Retinal pigment epithelial cell (primary cell): ENCODE measurements around the gene TAS2R8.

Experiments used
- DNase-seq: peaks from one replicate; pipeline ENCODE4 v3.0.0-alpha.2; 2010; ENCODE audit warnings: low read depth
- H3K4me3 ChIP-seq: 2 replicates; pipeline ENCODE4 v1.5.1; 2011; ENCODE audit warnings: mild to moderate bottlenecking, low read length, control low read depth, moderate library complexity
- TF ChIP-seq, protein P1 (sequence below): conservative IDR thresholded peaks from 2 replicates; pipeline ENCODE4 v1.5.1; 2011; ENCODE audit warnings: low read depth, low read length, control low read depth, inconsistent platforms

Gene TAS2R8, protein sequence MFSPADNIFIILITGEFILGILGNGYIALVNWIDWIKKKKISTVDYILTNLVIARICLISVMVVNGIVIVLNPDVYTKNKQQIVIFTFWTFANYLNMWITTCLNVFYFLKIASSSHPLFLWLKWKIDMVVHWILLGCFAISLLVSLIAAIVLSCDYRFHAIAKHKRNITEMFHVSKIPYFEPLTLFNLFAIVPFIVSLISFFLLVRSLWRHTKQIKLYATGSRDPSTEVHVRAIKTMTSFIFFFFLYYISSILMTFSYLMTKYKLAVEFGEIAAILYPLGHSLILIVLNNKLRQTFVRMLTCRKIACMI

DNA sequence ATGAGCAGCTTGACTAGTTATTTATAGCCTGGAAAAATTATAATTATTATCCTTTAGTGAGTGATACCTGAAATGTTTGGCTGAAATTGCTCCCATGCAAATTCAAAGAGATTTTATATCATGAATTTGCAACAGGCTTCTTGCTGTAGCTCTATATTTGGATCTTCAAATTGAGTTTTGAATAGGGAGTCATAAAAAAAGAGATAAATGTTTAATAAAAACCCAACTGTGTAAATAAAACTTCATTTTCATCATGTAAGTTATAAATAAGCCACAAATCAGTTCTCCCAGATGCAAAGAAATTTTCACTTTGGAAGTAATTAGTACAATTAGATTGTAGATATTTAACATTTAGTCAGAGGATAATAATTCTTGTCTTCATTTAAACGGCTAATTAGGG lies at the start of gene TAS2R8:
Gene TAS2R8 (minus strand): TSS at position 101 of the 400 bp plus-strand sequence. CDS start 306 bp downstream, outside the sequence.
- DNase-seq = no peak
- H3K4me3 ChIP-seq = no peak within 1 kb of the TSS
- TF ChIP-seq, protein P1, sequence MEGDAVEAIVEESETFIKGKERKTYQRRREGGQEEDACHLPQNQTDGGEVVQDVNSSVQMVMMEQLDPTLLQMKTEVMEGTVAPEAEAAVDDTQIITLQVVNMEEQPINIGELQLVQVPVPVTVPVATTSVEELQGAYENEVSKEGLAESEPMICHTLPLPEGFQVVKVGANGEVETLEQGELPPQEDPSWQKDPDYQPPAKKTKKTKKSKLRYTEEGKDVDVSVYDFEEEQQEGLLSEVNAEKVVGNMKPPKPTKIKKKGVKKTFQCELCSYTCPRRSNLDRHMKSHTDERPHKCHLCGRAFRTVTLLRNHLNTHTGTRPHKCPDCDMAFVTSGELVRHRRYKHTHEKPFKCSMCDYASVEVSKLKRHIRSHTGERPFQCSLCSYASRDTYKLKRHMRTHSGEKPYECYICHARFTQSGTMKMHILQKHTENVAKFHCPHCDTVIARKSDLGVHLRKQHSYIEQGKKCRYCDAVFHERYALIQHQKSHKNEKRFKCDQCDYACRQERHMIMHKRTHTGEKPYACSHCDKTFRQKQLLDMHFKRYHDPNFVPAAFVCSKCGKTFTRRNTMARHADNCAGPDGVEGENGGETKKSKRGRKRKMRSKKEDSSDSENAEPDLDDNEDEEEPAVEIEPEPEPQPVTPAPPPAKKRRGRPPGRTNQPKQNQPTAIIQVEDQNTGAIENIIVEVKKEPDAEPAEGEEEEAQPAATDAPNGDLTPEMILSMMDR = no peak

DNA sequence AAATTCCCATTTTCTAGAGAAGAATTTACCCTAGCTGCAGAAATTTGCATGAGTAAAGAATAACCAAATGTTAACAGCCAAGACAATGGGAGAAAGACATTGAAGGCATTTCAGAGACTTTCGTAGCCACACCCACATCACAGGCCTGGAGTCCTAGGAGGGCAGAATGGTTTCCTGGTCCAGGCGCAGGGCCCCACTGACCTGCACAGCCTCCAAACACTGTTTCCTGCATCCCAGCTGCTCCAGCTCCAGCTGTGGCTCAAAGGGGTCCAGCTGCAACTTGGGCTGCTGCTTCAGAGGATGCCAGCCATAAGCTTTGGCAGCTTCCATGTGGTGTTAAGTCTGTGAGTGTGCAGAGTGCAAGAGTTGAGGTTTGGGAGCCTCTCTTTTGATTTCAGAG lies 48.7 kb upstream of the TAS2R8 start:
- no peak for DNase-seq
- no peak overlapping the region for H3K4me3 ChIP-seq
- TF ChIP-seq, protein P1 = no peak

DNA sequence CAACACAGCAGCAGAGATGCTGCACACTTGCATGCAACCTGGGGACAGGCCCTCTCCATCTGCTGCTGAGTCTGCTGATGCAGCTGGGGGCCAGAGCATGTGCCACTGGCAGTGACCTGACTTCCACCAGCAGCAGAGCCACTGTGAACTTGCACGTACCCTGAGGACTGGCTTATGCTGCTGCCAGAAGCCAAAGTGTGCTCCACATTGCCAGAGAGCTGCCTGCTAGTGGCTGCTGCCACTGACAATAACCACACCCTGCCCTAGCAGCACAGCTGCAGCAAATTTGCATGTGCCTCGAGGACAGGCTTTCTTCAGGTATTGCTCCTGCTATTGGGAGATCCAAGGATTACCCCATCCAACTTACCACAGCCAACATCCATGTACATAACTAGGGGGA lies 46.7 kb upstream of the TAS2R8 start:
- no peak overlapping the region for H3K4me3 ChIP-seq
- TF ChIP-seq, protein P1 = no peak
- no peak for DNase-seq

DNA sequence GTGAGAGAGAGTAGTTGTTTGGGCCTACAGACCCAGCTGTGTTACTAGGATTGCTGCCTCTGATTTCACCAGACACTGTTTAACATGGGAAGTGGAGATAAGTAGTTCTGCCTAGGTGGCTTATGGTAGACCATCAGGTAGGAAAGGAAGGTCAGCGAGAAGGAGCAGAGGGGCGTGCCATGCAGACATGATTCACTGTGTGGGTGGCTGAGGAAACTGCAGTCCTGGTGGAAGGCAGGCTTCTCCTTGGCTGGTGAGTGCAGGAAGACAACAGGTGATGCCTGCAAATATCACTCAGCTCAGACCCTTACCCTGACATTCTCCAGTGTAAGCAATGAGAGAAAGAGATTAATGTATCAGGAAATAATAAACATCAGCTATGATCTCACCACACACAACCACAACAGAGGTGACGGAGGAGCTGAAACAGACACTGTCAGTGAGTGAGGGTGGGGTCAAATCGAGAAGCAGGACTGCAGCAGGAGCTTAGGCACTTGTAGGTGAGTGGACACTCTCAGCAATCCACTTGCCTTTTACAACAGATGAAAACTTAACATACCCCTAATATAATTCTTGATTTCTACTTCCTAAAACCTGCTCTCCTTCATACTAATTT lies 44.3 kb upstream of the TAS2R8 start:
- TF ChIP-seq, protein P1 = no peak
- no peak for DNase-seq
- no peak overlapping the region for H3K4me3 ChIP-seq

DNA sequence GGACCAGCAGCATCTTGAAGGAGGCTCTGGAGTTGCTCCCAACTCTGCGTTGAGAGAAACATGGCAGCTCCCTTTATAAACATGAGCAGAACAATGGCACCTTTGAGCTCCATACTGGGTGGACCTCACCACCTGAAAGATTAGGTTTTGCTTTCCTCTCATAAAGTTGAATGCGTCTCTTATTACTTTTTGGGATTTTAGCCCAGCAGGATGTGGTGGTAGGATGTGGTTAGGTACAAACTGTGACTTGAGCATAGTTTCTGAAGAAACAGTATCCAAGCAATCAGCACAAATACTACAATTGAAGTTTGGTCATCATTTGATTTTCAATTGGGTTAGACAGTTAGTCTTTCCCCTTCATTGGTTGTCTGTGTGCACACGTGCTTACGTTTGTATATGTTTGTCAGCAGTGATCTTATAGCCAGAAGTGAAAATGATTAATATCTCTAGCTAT lies 42.4 kb upstream of the TAS2R8 start, which contains the start of gene PRR4:
Gene PRR4 (minus strand): TSS at position 51 of the 454 bp plus-strand sequence. CDS start 38 bp downstream, at position 13.
- no peak within 1 kb of the TSS for H3K4me3 ChIP-seq
- DNase-seq = no peak

DNA sequence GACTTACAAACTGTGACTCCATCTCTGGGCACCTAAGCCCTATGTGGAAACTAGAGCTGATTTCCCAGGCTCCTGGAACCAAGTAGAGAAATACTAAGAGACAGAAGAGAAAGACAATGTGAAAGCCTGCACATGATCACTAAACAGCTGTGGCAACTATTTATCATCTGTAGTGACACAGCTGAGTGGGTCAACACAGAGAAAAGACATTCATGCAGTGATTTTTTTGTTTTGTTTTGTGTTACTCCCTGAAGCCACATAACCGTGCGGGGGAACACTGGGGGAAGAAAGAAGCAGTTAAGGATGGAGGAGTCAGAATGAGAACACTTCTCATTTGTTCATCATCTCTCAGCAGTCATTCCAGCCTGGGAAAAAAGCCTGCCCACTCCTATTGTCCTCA lies 40.7 kb upstream of the TAS2R8 start:
- no peak overlapping the region for H3K4me3 ChIP-seq
- TF ChIP-seq, protein P1 = no peak
- DNase-seq = no peak

More for the DNA sequence above, 42.4 kb upstream of the TAS2R8 start, which contains the start of gene PRR4:
- TF ChIP-seq, protein P1 = no peak
